ENCODE results near the gene TBC1D16.
"Not testable (repeated sequence)": the region's sequence is repeated elsewhere in the genome, so short reads cannot be mapped to it uniquely, and the experiment has no call there.

Gene TBC1D16

GRCh38 chr17:79959042-79959441 is 76.6 kb downstream of the TBC1D16 start:
- no peak for DNase-seq (ENCODE audit: low read depth)
- H3K4me3 ChIP-seq (ENCODE audit: low read depth, low read length): no peak overlapping the region
- TF ChIP-seq, protein P1, sequence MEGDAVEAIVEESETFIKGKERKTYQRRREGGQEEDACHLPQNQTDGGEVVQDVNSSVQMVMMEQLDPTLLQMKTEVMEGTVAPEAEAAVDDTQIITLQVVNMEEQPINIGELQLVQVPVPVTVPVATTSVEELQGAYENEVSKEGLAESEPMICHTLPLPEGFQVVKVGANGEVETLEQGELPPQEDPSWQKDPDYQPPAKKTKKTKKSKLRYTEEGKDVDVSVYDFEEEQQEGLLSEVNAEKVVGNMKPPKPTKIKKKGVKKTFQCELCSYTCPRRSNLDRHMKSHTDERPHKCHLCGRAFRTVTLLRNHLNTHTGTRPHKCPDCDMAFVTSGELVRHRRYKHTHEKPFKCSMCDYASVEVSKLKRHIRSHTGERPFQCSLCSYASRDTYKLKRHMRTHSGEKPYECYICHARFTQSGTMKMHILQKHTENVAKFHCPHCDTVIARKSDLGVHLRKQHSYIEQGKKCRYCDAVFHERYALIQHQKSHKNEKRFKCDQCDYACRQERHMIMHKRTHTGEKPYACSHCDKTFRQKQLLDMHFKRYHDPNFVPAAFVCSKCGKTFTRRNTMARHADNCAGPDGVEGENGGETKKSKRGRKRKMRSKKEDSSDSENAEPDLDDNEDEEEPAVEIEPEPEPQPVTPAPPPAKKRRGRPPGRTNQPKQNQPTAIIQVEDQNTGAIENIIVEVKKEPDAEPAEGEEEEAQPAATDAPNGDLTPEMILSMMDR (conservative IDR thresholded peaks at IDR 0.05; ENCODE audit: low read depth, low read length): no peak

DNA sequence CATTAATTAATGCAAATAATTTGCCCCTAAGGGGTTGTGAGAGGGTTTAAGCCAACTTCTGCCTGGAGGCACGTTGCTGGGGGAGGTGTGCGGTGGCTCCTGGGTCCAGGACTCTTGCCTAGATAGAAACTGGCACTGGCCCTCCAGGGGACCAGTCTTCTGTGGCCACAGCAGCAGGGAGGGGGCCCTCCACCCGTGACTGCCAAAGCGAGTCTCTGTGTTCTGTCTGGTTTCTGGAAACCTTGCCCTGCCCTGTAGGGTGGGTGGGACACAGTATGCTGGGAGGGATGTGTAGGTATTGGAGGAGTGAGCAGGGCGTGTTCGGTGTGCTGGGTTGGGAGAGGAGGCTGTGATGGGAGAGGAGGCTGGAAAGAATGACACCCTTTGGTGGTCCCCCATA is 78.8 kb downstream of the TBC1D16 start:
- no peak overlapping the region for H3K4me3 ChIP-seq (ENCODE audit: low read depth, low read length)
- TF ChIP-seq, protein P1 (conservative IDR thresholded peaks at IDR 0.05; ENCODE audit: low read depth, low read length): no peak
- DNase-seq (ENCODE audit: low read depth): no peak

DNA sequence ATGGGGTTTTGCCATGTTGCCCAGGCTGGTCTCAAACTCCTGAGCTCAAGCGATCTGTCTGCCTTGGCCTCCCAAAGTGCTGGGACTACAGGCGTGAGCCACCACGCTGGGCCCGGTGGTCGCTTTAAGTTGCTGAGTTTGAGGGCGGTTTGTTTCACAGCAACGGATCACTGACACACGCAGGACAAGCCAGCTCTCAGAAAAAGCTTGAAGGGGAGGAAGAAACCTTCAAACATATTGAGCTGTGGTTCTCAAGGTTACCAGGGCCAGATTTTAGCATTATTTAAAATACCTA is 79.3 kb downstream of the TBC1D16 start:
- H3K4me3 ChIP-seq (ENCODE audit: low read depth, low read length); DNase-seq (ENCODE audit: low read depth): not testable (repeated sequence)

DNA sequence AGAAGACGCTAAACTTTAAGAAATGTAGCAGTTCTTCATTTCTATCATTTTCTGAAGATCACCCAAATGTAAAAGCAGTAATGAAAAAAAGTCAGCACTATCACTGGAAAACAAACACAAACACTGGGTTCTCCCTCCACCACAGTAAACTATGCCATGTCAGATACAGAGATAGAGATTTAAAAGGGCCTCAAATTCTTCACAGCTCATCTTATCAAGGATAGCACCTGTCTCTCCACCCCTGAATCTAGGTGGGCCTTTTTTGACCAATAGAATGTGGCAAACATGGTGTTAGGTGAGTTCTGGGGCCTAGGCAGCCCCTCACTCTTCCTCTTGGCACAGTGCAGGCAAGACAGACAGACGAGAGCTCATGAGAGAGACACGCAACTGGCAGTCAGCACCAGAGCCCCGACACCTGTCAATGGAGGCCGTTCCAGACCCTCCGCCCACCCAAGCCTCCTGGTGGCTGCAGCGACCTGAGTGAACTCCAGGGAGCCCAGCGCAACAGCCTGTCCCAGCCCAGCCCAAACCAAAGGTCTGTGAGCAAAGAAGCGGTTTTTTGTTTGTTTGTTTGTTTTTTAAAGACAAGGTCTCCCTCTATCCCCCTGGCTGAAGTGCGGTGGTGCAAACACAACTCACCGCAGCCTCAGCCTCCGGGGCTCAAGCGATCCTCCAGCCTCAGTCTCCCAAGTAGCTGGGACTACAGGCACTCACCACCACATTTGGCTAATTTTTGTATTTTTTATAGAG is 79.8 kb downstream of the TBC1D16 start:
- DNase-seq (ENCODE audit: low read depth): no peak
- no peak overlapping the region for H3K4me3 ChIP-seq (ENCODE audit: low read depth, low read length)
- TF ChIP-seq, protein P1 (conservative IDR thresholded peaks at IDR 0.05; ENCODE audit: low read depth, low read length): no peak

DNA sequence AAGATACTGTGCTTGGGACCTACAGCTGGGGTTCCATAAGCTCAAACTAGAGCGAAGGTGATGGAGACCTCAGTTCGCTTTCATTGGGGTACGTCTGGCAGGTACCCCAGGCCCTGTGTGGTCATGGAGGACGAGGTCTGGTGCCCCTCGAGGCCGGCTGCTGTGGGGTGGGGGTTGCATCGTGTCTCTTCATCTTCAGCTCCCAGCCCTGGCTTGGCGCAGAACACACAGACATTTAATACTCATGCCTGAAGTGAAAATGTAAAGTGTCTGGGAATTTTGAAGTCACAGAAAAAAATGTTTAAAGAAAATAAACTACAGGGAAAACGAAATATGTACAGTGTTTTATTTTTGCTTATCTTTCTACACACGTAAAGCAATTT is 80.5 kb downstream of the TBC1D16 start:
- TF ChIP-seq, protein P1 (conservative IDR thresholded peaks at IDR 0.05; ENCODE audit: low read depth, low read length): no peak
- no peak overlapping the region for H3K4me3 ChIP-seq (ENCODE audit: low read depth, low read length)
- no peak for DNase-seq (ENCODE audit: low read depth)

- no peak for DNase-seq (ENCODE audit: low read depth)
- TF ChIP-seq, protein P1 (conservative IDR thresholded peaks at IDR 0.05; ENCODE audit: low read depth, low read length): no peak
- no peak overlapping the region for H3K4me3 ChIP-seq (ENCODE audit: low read depth, low read length)
Measured at GRCh38 chr17:79954281-79955166, 81.1 kb downstream of the TBC1D16 start.

DNA sequence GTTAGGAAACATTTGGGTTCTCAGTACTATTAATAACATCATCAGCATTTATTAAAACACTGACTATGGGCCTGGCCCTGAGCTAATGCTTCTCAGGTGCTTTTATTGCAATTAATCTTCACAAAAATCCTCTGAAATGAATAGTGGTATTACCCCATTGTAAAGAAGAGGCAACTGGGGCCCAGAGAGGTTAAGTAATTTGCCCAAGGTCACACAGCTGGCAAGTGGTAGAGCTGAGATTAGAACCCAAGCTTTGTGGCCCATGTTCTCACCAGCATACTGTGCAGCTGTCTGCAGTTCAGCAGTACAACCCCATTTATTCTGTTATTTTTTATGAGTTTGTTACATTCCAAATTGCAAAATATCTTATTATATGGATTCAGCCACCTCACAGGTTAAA is 82.3 kb downstream of the TBC1D16 start:
- no peak overlapping the region for H3K4me3 ChIP-seq (ENCODE audit: low read depth, low read length)
- no peak for DNase-seq (ENCODE audit: low read depth)
- TF ChIP-seq, protein P1 (conservative IDR thresholded peaks at IDR 0.05; ENCODE audit: low read depth, low read length): no peak
